Neural cell (in vitro differentiated cells): ENCODE data around the gene SLC35D3.

Experiments
- EP300 ChIP-seq: fragments of 450-650 bp; conservative IDR thresholded peaks from 2 replicates; pipeline ENCODE4 v1.6.1; 2014; ENCODE audit warnings: antibody characterized with exemption, mild to moderate bottlenecking, moderate library complexity; ENCODE audit not compliant: poor library complexity, severe bottlenecking
- EZH2 ChIP-seq: fragments of 200-600, 300-800 bp; shearing (Covaris generic), sonication (generic); IDR thresholded peaks from 2 replicates; pipeline ENCODE4 v1.6.1; 2014; ENCODE audit warnings: antibody characterized with exemption, low read length, borderline replicate concordance, mild to moderate bottlenecking; ENCODE audit not compliant: insufficient read depth, poor library complexity, severe bottlenecking
- MXI1 ChIP-seq: fragments of 450-650 bp; conservative IDR thresholded peaks from 2 replicates; pipeline ENCODE4 v1.6.1; 2014; ENCODE audit warnings: antibody characterized with exemption, mild to moderate bottlenecking; ENCODE audit not compliant: poor library complexity, severe bottlenecking
- RAD21 ChIP-seq: fragments of 450-650 bp; conservative IDR thresholded peaks from 2 replicates; pipeline ENCODE4 v1.6.1; 2014; ENCODE audit warnings: antibody characterized with exemption, mild to moderate bottlenecking, moderate library complexity
- SMC3 ChIP-seq: fragments of 450-650 bp; conservative IDR thresholded peaks from 2 replicates; pipeline ENCODE4 v1.6.1; 2014; ENCODE audit warnings: antibody characterized with exemption, mild to moderate bottlenecking, moderate library complexity; ENCODE audit not compliant: poor library complexity
- TAF1 ChIP-seq: IDR thresholded peaks from 2 replicates; pipeline ENCODE4 v1.6.1; 2012; ENCODE audit warnings: low read depth
- TF ChIP-seq, protein P1 (sequence below): fragments of 450-650 bp; IDR thresholded peaks from 2 replicates; pipeline ENCODE4 v1.5.1; 2014; ENCODE audit warnings: antibody characterized with exemption, mild to moderate bottlenecking, moderate library complexity; ENCODE audit not compliant: poor library complexity, severe bottlenecking

DNA sequence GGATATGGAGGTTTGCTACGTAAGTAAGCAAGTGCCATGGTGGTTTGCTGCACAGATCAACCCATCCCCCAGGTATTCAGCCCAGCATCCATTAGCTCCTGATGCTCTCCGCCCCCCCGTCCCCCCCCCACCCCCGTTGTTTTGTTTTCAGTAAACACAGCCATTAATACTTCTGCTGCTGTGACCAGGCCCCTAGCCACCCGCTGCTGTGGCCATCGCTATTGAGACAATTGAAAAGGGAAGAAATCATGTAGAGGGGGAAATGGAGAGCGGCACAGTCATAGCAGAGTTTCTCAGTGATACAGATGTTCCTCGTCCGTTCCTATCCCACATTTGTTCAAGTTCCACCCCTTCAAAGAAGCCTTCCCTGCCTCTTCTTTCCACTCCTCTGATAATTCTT is 24.9 kb downstream of the SLC35D3 start:
- TF ChIP-seq, protein P1, sequence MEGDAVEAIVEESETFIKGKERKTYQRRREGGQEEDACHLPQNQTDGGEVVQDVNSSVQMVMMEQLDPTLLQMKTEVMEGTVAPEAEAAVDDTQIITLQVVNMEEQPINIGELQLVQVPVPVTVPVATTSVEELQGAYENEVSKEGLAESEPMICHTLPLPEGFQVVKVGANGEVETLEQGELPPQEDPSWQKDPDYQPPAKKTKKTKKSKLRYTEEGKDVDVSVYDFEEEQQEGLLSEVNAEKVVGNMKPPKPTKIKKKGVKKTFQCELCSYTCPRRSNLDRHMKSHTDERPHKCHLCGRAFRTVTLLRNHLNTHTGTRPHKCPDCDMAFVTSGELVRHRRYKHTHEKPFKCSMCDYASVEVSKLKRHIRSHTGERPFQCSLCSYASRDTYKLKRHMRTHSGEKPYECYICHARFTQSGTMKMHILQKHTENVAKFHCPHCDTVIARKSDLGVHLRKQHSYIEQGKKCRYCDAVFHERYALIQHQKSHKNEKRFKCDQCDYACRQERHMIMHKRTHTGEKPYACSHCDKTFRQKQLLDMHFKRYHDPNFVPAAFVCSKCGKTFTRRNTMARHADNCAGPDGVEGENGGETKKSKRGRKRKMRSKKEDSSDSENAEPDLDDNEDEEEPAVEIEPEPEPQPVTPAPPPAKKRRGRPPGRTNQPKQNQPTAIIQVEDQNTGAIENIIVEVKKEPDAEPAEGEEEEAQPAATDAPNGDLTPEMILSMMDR, result no peak
- no peak for TF ChIP-seq EP300
- no peak for TF ChIP-seq RAD21
- no peak for TF ChIP-seq TAF1
- no peak for TF ChIP-seq SMC3
- TF ChIP-seq EZH2, result no peak
- TF ChIP-seq MXI1, result no peak
